ENCODE data around the gene MBOAT1. TPM values are rescaled to one million over a fixed set of nuclear protein-coding genes. Genes with fewer than 3 reads are reported as not detected.

The MBOAT1 gene
- total RNA-seq, 1 donor from 2014 or later = 1.1 TPM

DNA sequence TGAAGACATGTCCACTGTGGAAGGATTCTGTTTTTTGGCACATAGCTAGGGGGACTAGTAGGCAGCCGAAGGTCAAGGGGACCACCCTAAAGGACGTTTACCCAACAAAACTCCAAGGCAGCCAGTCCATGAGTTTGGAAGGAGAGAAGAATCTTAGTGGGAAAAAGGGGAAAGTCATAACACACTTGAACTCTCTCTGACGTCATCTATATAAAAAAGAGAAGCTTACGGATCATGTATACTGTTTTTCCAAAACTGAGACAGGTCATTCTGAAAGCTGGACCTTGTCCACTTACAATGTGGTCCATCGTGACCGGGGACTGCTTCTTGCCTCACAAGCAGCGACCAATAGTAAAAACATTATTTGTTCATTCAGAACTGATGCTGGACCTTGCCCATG is 95.5 kb downstream of the MBOAT1 start:
- no peak for DNase-seq (ENCODE audit: low spot score)
- Mint-ChIP-seq H3K9me3 (ENCODE audit: low read depth) (no peaks in the 10 kb centered on the region), H3K36me3 (ENCODE audit: low read depth) (no peaks in the 10 kb centered on the region), H3K27me3 (ENCODE audit: low read depth) (no peaks in the 10 kb centered on the region), H3K4me1 (ENCODE audit: low read depth) (peaks cover 17% of the 10 kb centered on the region), H3K27ac (ENCODE audit: unreplicated experiment) (no peak overlapping the region), H3K4me3 (ENCODE audit: unreplicated experiment) (no peak overlapping the region)
- TF ChIP-seq, protein P1, sequence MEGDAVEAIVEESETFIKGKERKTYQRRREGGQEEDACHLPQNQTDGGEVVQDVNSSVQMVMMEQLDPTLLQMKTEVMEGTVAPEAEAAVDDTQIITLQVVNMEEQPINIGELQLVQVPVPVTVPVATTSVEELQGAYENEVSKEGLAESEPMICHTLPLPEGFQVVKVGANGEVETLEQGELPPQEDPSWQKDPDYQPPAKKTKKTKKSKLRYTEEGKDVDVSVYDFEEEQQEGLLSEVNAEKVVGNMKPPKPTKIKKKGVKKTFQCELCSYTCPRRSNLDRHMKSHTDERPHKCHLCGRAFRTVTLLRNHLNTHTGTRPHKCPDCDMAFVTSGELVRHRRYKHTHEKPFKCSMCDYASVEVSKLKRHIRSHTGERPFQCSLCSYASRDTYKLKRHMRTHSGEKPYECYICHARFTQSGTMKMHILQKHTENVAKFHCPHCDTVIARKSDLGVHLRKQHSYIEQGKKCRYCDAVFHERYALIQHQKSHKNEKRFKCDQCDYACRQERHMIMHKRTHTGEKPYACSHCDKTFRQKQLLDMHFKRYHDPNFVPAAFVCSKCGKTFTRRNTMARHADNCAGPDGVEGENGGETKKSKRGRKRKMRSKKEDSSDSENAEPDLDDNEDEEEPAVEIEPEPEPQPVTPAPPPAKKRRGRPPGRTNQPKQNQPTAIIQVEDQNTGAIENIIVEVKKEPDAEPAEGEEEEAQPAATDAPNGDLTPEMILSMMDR (IDR thresholded peaks at IDR 0.05) = no peak

DNA sequence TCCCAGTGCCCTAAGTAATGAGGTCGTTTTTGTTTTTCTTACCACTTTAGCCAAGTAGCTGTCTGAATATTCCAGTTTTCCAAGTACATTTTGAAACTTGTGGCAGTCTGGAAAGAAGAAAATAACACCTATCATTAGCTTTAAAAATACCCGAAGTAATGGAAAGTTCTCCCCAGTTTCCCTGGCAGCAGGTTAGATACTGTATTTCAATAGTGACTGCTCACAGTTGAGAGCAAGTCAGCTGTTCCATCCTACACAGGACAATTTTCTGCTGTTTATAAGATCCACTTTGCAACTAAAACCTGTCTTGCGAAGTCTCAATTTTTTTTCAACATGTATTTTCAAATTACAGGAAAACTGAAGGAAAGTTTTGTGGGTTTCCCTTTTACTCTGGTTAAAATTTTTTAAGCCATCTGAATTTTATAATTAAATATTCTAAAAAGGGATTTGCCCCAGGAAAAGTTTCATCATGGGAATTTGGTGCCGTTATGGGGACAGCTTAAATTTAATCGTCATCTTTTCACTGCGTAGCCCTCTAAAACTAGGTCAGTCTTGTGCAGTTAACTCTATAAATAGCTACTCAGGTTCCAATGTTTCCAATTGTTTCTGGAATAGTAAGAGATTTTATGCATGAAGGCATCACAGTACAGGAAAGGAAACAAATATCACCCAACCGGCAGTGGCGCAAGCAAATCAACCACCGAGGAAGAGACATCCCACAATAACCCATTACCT is 96.9 kb downstream of the MBOAT1 start:
- no peaks in the 10 kb centered on the region for H3K27me3 Mint-ChIP-seq (ENCODE audit: low read depth)
- H3K9me3 Mint-ChIP-seq (ENCODE audit: low read depth) = no peaks in the 10 kb centered on the region
- peaks cover 17% of the 10 kb centered on the region for H3K4me1 Mint-ChIP-seq (ENCODE audit: low read depth)
- no peak overlapping the region for H3K4me3 Mint-ChIP-seq (ENCODE audit: unreplicated experiment)
- TF ChIP-seq, protein P1 (IDR thresholded peaks at IDR 0.05) = no peak
- no peaks in the 10 kb centered on the region for H3K36me3 Mint-ChIP-seq (ENCODE audit: low read depth)
- DNase-seq (ENCODE audit: low spot score) = no peak
- H3K27ac Mint-ChIP-seq (ENCODE audit: unreplicated experiment) = no peak overlapping the region

DNA sequence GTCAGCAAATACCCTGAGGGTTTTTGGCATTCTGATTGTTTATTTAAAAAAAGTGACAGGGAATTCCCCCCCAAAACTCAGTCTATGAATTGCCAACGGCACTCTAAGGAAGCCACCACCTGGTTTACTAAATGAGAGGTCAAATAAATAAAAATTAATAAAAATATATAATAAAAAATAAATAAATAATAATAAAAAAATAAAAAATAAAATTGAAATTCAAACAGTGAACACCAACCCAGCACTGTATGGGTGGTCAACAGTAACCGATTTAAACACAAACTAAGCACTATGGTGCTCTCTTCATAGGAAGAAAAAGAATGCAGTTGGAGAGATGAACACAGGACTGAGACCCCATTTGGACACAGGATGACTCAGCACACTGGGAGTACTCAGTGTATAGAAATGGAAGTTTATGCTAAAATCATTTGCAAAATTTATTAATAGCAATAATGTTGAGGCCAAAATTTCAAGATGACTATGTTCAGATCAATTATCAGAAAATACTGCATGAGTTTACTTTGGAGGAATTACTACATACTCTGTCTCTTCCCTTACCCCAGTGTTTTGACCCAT is 98.5 kb downstream of the MBOAT1 start:
- H3K9me3 Mint-ChIP-seq (ENCODE audit: low read depth) = no peaks in the 10 kb centered on the region
- no peak for DNase-seq (ENCODE audit: low spot score)
- peaks cover 17% of the 10 kb centered on the region for H3K4me1 Mint-ChIP-seq (ENCODE audit: low read depth)

DNA sequence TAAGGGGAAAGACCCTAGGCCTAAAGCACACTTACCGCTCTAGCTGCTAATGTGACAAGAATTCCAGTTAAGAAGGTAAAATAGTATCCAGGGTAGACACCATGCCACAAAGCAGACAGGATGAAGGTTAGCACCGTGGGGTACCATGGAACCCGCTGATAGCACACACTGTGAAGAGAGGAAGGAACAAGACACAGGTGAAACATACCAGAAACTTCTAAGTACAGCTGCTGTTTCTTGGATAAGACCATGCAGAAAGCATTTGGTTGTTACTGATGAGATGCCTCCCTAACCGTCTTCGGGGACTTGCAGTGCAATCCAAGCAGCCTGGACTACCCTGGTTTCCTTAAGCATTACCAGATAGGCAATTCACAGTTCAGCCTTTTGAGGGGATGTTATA is 99.4 kb downstream of the MBOAT1 start:
- H3K27ac Mint-ChIP-seq (ENCODE audit: unreplicated experiment) = no peak overlapping the region
- H3K36me3 Mint-ChIP-seq (ENCODE audit: low read depth) = no peaks in the 10 kb centered on the region

More for the DNA sequence above, 98.5 kb downstream of the MBOAT1 start:
- TF ChIP-seq, protein P1 (IDR thresholded peaks at IDR 0.05) = no peak
- H3K36me3 Mint-ChIP-seq (ENCODE audit: low read depth) = no peaks in the 10 kb centered on the region
- H3K4me3 Mint-ChIP-seq (ENCODE audit: unreplicated experiment) = no peak overlapping the region
- H3K27ac Mint-ChIP-seq (ENCODE audit: unreplicated experiment) = no peak overlapping the region
- no peaks in the 10 kb centered on the region for H3K27me3 Mint-ChIP-seq (ENCODE audit: low read depth)

DNA sequence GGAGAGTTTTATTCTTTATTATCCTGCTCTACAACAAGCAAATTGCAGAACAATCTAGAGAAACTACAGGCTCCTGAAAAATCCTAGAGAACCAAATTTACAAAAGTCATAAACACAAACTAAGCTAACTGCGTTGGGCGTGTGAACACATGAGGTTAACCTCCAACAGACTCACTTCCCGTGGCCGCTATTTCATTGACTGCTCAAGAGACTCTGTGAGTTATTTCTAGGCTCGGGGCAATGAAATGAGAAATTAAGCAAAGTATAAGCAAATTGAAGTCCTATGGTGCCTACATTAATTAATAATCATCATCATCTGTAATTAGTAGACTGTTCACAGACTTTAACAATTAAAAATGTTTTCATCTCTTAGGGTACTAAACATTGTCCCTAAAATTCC is 100.0 kb downstream of the MBOAT1 start:
- Mint-ChIP-seq H3K9me3 (ENCODE audit: low read depth) (no peaks in the 10 kb centered on the region), H3K36me3 (ENCODE audit: low read depth) (no peaks in the 10 kb centered on the region), H3K27me3 (ENCODE audit: low read depth) (no peaks in the 10 kb centered on the region), H3K4me1 (ENCODE audit: low read depth) (peaks cover 19% of the 10 kb centered on the region), H3K27ac (ENCODE audit: unreplicated experiment) (no peak overlapping the region), H3K4me3 (ENCODE audit: unreplicated experiment) (no peak overlapping the region)
- TF ChIP-seq, protein P1 (IDR thresholded peaks at IDR 0.05) = no peak
- no peak for DNase-seq (ENCODE audit: low spot score)

More for the DNA sequence above, 99.4 kb downstream of the MBOAT1 start:
- DNase-seq (ENCODE audit: low spot score) = no peak
- TF ChIP-seq, protein P1 (IDR thresholded peaks at IDR 0.05) = no peak
- H3K4me3 Mint-ChIP-seq (ENCODE audit: unreplicated experiment) = no peak overlapping the region
- H3K9me3 Mint-ChIP-seq (ENCODE audit: low read depth) = no peaks in the 10 kb centered on the region
- peaks cover 18% of the 10 kb centered on the region for H3K4me1 Mint-ChIP-seq (ENCODE audit: low read depth)
- no peaks in the 10 kb centered on the region for H3K27me3 Mint-ChIP-seq (ENCODE audit: low read depth)
